ENCODE data around the gene MAML3.

The MAML3 gene

GRCh38 chr4:139822391-139822790, 331.6 kb downstream of the MAML3 start:
- no peak overlapping the region for H2AFZ ChIP-seq (ENCODE audit: low read depth, low read length)
- no peak overlapping the region for H3K4me2 ChIP-seq (ENCODE audit: low read length)
- H3K79me2 ChIP-seq (ENCODE audit: low read length): no peaks in the 10 kb centered on the region
- H3K27ac ChIP-seq (ENCODE audit: low read length): no peak overlapping the region
- peaks cover 46% of the 10 kb centered on the region for H3K27me3 ChIP-seq (ENCODE audit: low read depth, low read length)
- no peak overlapping the region for H3K4me3 ChIP-seq (ENCODE audit: low read length)
- no peaks in the 10 kb centered on the region for H4K20me1 ChIP-seq (ENCODE audit: insufficient read depth, low read length)
- H3K9me3 ChIP-seq (ENCODE audit: insufficient read depth, low read length): no peaks in the 10 kb centered on the region
- H3K36me3 ChIP-seq (replicated peaks; ENCODE audit: low read depth, low read length): no peaks in the 10 kb centered on the region
- no peak overlapping the region for H3K9ac ChIP-seq (ENCODE audit: low read length)
- TF ChIP-seq, protein P1, sequence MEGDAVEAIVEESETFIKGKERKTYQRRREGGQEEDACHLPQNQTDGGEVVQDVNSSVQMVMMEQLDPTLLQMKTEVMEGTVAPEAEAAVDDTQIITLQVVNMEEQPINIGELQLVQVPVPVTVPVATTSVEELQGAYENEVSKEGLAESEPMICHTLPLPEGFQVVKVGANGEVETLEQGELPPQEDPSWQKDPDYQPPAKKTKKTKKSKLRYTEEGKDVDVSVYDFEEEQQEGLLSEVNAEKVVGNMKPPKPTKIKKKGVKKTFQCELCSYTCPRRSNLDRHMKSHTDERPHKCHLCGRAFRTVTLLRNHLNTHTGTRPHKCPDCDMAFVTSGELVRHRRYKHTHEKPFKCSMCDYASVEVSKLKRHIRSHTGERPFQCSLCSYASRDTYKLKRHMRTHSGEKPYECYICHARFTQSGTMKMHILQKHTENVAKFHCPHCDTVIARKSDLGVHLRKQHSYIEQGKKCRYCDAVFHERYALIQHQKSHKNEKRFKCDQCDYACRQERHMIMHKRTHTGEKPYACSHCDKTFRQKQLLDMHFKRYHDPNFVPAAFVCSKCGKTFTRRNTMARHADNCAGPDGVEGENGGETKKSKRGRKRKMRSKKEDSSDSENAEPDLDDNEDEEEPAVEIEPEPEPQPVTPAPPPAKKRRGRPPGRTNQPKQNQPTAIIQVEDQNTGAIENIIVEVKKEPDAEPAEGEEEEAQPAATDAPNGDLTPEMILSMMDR (IDR thresholded peaks at IDR 0.05; ENCODE audit: low read depth, low read length): no peak
- no peak for TF ChIP-seq EZH2phosphoT487 (IDR thresholded peaks at IDR 0.05; ENCODE audit: low read depth)
- H3K4me1 ChIP-seq (ENCODE audit: low read length): no peaks in the 10 kb centered on the region

GRCh38 chr4:139819082-139819481, 334.9 kb downstream of the MAML3 start:
- H3K4me1 ChIP-seq (ENCODE audit: low read length): no peaks in the 10 kb centered on the region

DNA sequence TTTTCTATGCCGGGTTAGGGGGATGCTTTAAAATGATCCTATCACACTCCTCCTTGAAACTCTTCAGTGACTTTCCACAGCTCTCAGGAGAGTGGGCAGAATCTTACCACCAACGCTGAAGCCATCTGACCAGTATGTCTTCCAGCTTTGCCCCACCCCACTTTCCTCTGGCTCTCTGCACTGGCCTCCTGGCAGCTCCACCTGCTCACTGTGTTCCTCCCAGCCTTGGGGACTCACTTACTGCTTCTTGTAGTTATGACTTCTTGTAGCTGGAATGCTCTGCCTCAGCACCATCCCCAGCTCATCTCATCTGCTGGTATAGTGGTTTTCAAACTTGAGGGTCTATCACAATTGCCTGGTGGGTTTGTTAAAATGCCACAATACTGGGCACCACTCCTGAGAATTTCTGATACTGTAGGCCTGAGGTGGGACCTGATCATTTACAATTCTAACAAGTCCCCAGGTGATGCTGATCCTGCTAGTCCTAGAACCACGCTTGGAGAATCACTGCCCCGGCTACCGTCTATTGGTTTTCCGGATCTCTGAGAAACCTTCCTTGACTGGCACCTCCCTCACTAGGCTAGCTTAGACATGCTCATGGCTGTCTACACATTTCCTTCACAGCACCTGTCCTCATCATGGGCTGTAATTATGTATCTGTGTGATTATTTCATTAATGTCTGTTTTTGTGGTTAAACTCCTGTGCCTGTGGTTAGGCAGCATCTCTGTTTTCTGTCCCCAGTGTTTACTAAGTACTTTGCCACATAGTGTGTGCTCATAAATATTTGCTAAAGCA, 336.1 kb downstream of the MAML3 start:
- no peaks in the 10 kb centered on the region for H3K79me2 ChIP-seq (ENCODE audit: low read length)
- no peaks in the 10 kb centered on the region for H3K36me3 ChIP-seq (replicated peaks; ENCODE audit: low read depth, low read length)
- TF ChIP-seq, protein P1 (IDR thresholded peaks at IDR 0.05; ENCODE audit: low read depth, low read length): no peak
- TF ChIP-seq EZH2phosphoT487 (IDR thresholded peaks at IDR 0.05; ENCODE audit: low read depth): no peak
- no peaks in the 10 kb centered on the region for H4K20me1 ChIP-seq (ENCODE audit: insufficient read depth, low read length)
- no peak overlapping the region for H2AFZ ChIP-seq (ENCODE audit: low read depth, low read length)
- no peak overlapping the region for H3K9ac ChIP-seq (ENCODE audit: low read length)
- H3K27me3 ChIP-seq (ENCODE audit: low read depth, low read length): peaks cover 48% of the 10 kb centered on the region
- H3K9me3 ChIP-seq (ENCODE audit: insufficient read depth, low read length): no peaks in the 10 kb centered on the region
- no peaks in the 10 kb centered on the region for H3K4me1 ChIP-seq (ENCODE audit: low read length)
- no peak overlapping the region for H3K4me3 ChIP-seq (ENCODE audit: low read length)
- H3K4me2 ChIP-seq (ENCODE audit: low read length): no peak overlapping the region
- H3K27ac ChIP-seq (ENCODE audit: low read length): no peak overlapping the region

More at GRCh38 chr4:139819082-139819481, 334.9 kb downstream of the MAML3 start:
- Histone ChIP-seq H3K4me2 (ENCODE audit: low read length) (no peak overlapping the region), H3K4me3 (ENCODE audit: low read length) (no peak overlapping the region), H4K20me1 (ENCODE audit: insufficient read depth, low read length) (no peaks in the 10 kb centered on the region), H3K9ac (ENCODE audit: low read length) (no peak overlapping the region), H3K27ac (ENCODE audit: low read length) (no peak overlapping the region), H2AFZ (ENCODE audit: low read depth, low read length) (no peak overlapping the region), H3K79me2 (ENCODE audit: low read length) (no peaks in the 10 kb centered on the region), H3K9me3 (ENCODE audit: insufficient read depth, low read length) (no peaks in the 10 kb centered on the region), H3K36me3 (replicated peaks; ENCODE audit: low read depth, low read length) (no peaks in the 10 kb centered on the region), H3K27me3 (ENCODE audit: low read depth, low read length) (peaks cover 44% of the 10 kb centered on the region)
- TF ChIP-seq EZH2phosphoT487 (IDR thresholded peaks at IDR 0.05; ENCODE audit: low read depth): no peak
- TF ChIP-seq, protein P1 (IDR thresholded peaks at IDR 0.05; ENCODE audit: low read depth, low read length): no peak

DNA sequence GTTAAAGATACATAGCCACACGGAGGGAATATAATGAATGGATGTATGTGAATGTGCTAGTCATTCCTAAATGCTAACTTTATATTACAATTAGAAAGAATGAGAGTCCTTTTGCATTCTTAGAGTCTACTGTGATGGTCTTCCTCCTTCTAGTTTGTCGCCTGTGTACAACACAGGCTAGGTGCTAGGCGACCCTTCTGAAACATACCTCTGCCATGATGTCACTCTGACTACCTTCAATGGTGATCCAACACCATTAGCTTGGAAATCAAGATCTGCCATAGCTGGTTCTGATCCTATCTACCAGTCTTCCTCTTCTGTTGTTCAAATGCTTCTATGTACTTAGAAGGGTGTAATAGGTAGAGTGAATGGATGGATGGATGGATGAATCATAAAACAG, 337.1 kb downstream of the MAML3 start:
- no peaks in the 10 kb centered on the region for H3K9me3 ChIP-seq (ENCODE audit: insufficient read depth, low read length)
- H3K27me3 ChIP-seq (ENCODE audit: low read depth, low read length): peaks cover 54% of the 10 kb centered on the region
- H3K36me3 ChIP-seq (replicated peaks; ENCODE audit: low read depth, low read length): no peaks in the 10 kb centered on the region
- no peak overlapping the region for H3K4me2 ChIP-seq (ENCODE audit: low read length)
- H3K4me3 ChIP-seq (ENCODE audit: low read length): no peak overlapping the region
- no peak overlapping the region for H2AFZ ChIP-seq (ENCODE audit: low read depth, low read length)
- H3K27ac ChIP-seq (ENCODE audit: low read length): no peak overlapping the region
- H3K9ac ChIP-seq (ENCODE audit: low read length): no peak overlapping the region
- no peak for TF ChIP-seq EZH2phosphoT487 (IDR thresholded peaks at IDR 0.05; ENCODE audit: low read depth)
- TF ChIP-seq, protein P1 (IDR thresholded peaks at IDR 0.05; ENCODE audit: low read depth, low read length): no peak
- no peaks in the 10 kb centered on the region for H3K4me1 ChIP-seq (ENCODE audit: low read length)
- H3K79me2 ChIP-seq (ENCODE audit: low read length): no peaks in the 10 kb centered on the region
- H4K20me1 ChIP-seq (ENCODE audit: insufficient read depth, low read length): no peaks in the 10 kb centered on the region
